ENCODE data around the gene RASA2. TPM values are rescaled to one million over a fixed set of nuclear protein-coding genes. Genes with fewer than 3 reads are reported as not detected.

The RASA2 gene
- total RNA-seq (ENCODE audit: low replicate concordance): 13.8 and 15.6 TPM in 2 replicates

DNA sequence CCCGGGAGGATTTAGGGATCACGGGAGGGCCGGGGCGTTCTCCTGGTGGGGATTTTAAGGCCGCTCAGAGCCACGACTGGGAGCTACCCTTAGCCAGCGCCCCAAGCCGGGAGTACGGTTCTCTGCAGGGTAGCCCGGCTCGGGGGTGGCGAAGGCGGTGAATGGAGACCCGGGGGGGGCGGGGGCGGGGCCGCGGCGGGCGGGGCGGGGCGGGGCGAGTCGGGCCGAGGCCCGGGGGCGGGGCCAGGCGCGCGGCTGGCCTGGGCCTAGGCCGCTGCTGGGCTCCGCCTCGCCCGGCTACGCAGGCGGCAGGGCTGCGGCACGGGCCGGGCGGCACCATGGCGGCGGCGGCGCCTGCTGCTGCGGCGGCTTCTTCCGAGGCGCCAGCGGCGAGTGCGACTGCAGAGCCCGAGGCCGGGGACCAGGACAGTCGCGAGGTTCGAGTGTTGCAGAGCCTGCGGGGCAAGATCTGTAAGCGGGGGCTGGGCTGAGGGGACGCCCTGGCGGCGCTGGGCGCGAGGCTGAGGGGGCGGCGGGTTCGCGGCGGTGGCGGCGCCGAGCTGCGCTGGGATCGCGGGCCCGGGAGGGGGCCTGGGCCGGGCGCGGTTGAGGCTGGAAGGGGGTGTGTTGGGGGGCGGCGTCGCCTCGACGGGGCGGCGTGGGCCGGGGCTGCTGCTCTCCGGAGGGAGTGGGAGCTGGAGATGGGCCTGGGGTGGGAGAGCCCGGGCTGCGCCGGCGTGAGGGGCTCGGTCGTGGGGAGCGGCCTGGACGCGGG is at the start of gene RASA2:
RASA2 (plus strand) TSS at position 282 of the 775 bp plus-strand sequence; CDS start at position 339, 57 bp downstream.

Other genes starting within 250 kb of the RASA2 start
- 95.8 and 119 TPM in 2 replicates for gene ZBTB38, start 118.5 kb upstream of the RASA2 start, total RNA-seq (ENCODE audit: low replicate concordance)

Data from smooth muscle cell of the coronary artery (primary cell).